Osteoblast (primary cell): ENCODE results near the gene CFAP53. TPM values are rescaled to one million over a fixed set of nuclear protein-coding genes. Genes with fewer than 3 reads are reported as not detected.

Source experiments
- DNase-seq: peaks from one replicate; pipeline ENCODE4 v3.0.0; 2011; ENCODE audit warnings: low spot score, mixed read lengths; ENCODE audit not compliant: insufficient read length; ENCODE audit errors: missing footprints
- H2AFZ ChIP-seq: 2 replicates; pipeline ENCODE4 v1.6.0; 2011; ENCODE audit warnings: mild to moderate bottlenecking, low read length
- H3K27ac ChIP-seq: 2 replicates; pipeline ENCODE4 v1.5.1; 2011; ENCODE audit warnings: mild to moderate bottlenecking, low read depth, low read length, moderate library complexity
- H3K27me3 ChIP-seq: 2 replicates; pipeline ENCODE4 v1.6.0; 2012; ENCODE audit warnings: mild to moderate bottlenecking, control low read depth, inconsistent platforms, low read length, moderate library complexity; ENCODE audit not compliant: insufficient read depth
- H3K36me3 ChIP-seq: 2 replicates; pipeline ENCODE4 v1.5.1; 2011; ENCODE audit warnings: mild to moderate bottlenecking, low read length, control low read depth, moderate library complexity; ENCODE audit not compliant: insufficient read depth
- H3K4me1 ChIP-seq: 2 replicates; pipeline ENCODE4 v1.5.1; 2011; ENCODE audit warnings: mild to moderate bottlenecking, low read length, control low read depth, moderate library complexity; ENCODE audit not compliant: insufficient read depth
- H3K4me2 ChIP-seq: 2 replicates; pipeline ENCODE4 v1.6.0; 2011; ENCODE audit warnings: mild to moderate bottlenecking, low read length; ENCODE audit not compliant: insufficient read depth
- H3K4me3 ChIP-seq: fragments of 200-600 bp; sonication (generic); 3 replicates; pipeline ENCODE4 v1.5.1; 2012; ENCODE audit warnings: mild to moderate bottlenecking, low read length, inconsistent platforms; ENCODE audit not compliant: insufficient read depth
- H3K79me2 ChIP-seq: 2 replicates; pipeline ENCODE4 v1.6.0; 2012; ENCODE audit warnings: mild to moderate bottlenecking, low read length, control low read depth, inconsistent platforms; ENCODE audit not compliant: insufficient read depth
- H3K9me3 ChIP-seq: 2 replicates; pipeline ENCODE4 v1.5.1; 2011; ENCODE audit warnings: low read depth, low read length, control low read depth
- H4K20me1 ChIP-seq: 2 replicates; pipeline ENCODE4 v1.6.0; 2012; ENCODE audit warnings: mild to moderate bottlenecking, low read length, control low read depth; ENCODE audit not compliant: insufficient read depth
- total RNA-seq: library from RNA; depleted of rRNA; stranded (reverse); fragments of >200 nt; gene quantifications from 2 replicates; pipeline ENCODE4 v1.2.3, GENCODE V29; 2012
- TF ChIP-seq, protein P1 (sequence below): IDR thresholded peaks from 2 replicates; pipeline ENCODE4 v1.5.1; 2011; ENCODE audit warnings: mild to moderate bottlenecking, low read depth, low read length, moderate library complexity; ENCODE audit errors: extremely low read depth

Gene CFAP53
- total RNA-seq, 1 donor: 0.36 TPM

GRCh38 chr18:50199346-50199855 lies 66.9 kb downstream of the CFAP53 start:
- TF ChIP-seq, protein P1, sequence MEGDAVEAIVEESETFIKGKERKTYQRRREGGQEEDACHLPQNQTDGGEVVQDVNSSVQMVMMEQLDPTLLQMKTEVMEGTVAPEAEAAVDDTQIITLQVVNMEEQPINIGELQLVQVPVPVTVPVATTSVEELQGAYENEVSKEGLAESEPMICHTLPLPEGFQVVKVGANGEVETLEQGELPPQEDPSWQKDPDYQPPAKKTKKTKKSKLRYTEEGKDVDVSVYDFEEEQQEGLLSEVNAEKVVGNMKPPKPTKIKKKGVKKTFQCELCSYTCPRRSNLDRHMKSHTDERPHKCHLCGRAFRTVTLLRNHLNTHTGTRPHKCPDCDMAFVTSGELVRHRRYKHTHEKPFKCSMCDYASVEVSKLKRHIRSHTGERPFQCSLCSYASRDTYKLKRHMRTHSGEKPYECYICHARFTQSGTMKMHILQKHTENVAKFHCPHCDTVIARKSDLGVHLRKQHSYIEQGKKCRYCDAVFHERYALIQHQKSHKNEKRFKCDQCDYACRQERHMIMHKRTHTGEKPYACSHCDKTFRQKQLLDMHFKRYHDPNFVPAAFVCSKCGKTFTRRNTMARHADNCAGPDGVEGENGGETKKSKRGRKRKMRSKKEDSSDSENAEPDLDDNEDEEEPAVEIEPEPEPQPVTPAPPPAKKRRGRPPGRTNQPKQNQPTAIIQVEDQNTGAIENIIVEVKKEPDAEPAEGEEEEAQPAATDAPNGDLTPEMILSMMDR: no peak
- no peak overlapping the region for H3K27ac ChIP-seq
- no peaks in the 10 kb centered on the region for H3K79me2 ChIP-seq
- H3K4me2 ChIP-seq: no peak overlapping the region
- no peak overlapping the region for H2AFZ ChIP-seq
- no peak for DNase-seq
- no peaks in the 10 kb centered on the region for H3K9me3 ChIP-seq
- peaks cover 24% of the 10 kb centered on the region for H3K27me3 ChIP-seq
- H3K4me3 ChIP-seq: no peak overlapping the region
- no peaks in the 10 kb centered on the region for H3K36me3 ChIP-seq
- H3K4me1 ChIP-seq: no peaks in the 10 kb centered on the region
- no peaks in the 10 kb centered on the region for H4K20me1 ChIP-seq

GRCh38 chr18:50196261-50196660 lies 70.0 kb downstream of the CFAP53 start:
- Histone ChIP-seq H2AFZ (no peak overlapping the region), H3K4me2 (no peak overlapping the region), H3K9me3 (no peaks in the 10 kb centered on the region), H3K36me3 (no peaks in the 10 kb centered on the region), H3K79me2 (no peaks in the 10 kb centered on the region), H3K4me1 (no peaks in the 10 kb centered on the region), H3K27me3 (peaks cover 43% of the 10 kb centered on the region), H3K27ac (no peak overlapping the region), H3K4me3 (no peak overlapping the region), H4K20me1 (no peaks in the 10 kb centered on the region)
- DNase-seq: no peak
- TF ChIP-seq, protein P1: no peak

- H3K27me3 ChIP-seq: peaks cover 43% of the 10 kb centered on the region
- TF ChIP-seq, protein P1: no peak
- H4K20me1 ChIP-seq: no peaks in the 10 kb centered on the region
- no peaks in the 10 kb centered on the region for H3K79me2 ChIP-seq
- no peaks in the 10 kb centered on the region for H3K4me1 ChIP-seq
- H3K4me2 ChIP-seq: no peak overlapping the region
- no peaks in the 10 kb centered on the region for H3K36me3 ChIP-seq
- H3K27ac ChIP-seq: no peak overlapping the region
- DNase-seq: no peak
- no peaks in the 10 kb centered on the region for H3K9me3 ChIP-seq
- H2AFZ ChIP-seq: no peak overlapping the region
- no peak overlapping the region for H3K4me3 ChIP-seq
Measured at GRCh38 chr18:50195689-50196088, 70.6 kb downstream of the CFAP53 start.

- H3K27me3 ChIP-seq: peaks cover 43% of the 10 kb centered on the region
- no peaks in the 10 kb centered on the region for H3K36me3 ChIP-seq
- peak within 1 kb of the TSS; percentile 25 for H3K4me3 ChIP-seq
- TF ChIP-seq, protein P1: no peak
- no peak within 1 kb of the TSS for H2AFZ ChIP-seq
- H4K20me1 ChIP-seq: no peaks in the 10 kb centered on the region
- H3K4me2 ChIP-seq: no peak within 1 kb of the TSS
- no peaks in the 10 kb centered on the region for H3K4me1 ChIP-seq
- peak; percentile 76 for DNase-seq
- H3K79me2 ChIP-seq: no peaks in the 10 kb centered on the region
- H3K27ac ChIP-seq: no peak within 1 kb of the TSS
- H3K9me3 ChIP-seq: no peaks in the 10 kb centered on the region
Measured at GRCh38 chr18:50194631-50195532, 71.4 kb downstream of the CFAP53 start, which contains the start of gene MYO5B. MYO5B (minus strand) TSS chr18:50195147; CDS start chr18:50194793, 354 bp downstream.
